Measurements from ENCODE around the gene APEX1. TPM values are rescaled to one million over a fixed set of nuclear protein-coding genes. Genes with fewer than 3 reads are reported as not detected.
A peak's percentile ranks its signal among the peaks of the same experiment; 100 is the strongest.

The APEX1 gene
- total RNA-seq, 1 experiment from 2014 or later, result 324 TPM

DNA sequence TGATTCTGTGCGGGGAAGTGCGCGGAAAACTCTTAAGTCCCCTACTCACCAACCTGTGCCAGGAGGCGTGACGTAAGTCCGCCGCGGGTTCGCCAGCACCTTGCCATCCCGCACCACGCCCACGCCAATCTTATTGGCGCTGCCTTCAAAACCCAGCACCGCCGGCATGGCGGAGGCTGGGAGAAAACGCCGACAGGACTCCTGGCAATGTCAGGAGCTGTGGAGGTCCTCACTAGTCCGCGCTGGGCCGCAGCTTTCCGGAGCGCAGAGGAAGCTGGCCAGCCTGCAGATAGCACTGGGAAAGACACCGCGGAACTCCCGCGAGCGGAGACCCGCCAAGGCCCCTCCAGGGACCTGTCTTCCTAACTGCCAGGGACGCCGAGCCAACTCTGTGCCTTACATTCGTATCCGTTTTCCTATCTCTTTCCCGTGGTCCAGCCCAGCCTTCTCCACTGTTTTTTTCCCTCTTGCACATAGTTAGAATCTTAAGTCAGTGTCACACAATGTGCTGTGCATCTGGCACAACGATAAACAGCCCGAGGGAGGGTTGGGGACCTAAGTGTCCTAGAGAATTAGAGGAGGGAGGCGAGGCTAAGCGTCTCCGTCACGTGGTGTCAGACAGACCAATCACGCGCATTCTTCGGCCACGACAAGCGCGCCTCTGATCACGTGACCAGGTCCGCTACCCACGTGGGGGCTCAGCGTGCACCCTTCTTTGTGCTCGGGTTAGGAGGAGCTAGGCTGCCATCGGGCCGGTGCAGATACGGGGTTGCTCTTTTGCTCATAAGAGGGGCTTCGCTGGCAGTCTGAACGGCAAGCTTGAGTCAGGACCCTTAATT lies at the start of gene APEX1, which contains the start of gene OSGEP (continued):
- peak; percentile 45; the same call in 1 of the 2 replicates for TF ChIP-seq NFE2L1 (CRISPR knock-in tag; IDR thresholded peaks at IDR 0.05)
- TF ChIP-seq, protein P1, sequence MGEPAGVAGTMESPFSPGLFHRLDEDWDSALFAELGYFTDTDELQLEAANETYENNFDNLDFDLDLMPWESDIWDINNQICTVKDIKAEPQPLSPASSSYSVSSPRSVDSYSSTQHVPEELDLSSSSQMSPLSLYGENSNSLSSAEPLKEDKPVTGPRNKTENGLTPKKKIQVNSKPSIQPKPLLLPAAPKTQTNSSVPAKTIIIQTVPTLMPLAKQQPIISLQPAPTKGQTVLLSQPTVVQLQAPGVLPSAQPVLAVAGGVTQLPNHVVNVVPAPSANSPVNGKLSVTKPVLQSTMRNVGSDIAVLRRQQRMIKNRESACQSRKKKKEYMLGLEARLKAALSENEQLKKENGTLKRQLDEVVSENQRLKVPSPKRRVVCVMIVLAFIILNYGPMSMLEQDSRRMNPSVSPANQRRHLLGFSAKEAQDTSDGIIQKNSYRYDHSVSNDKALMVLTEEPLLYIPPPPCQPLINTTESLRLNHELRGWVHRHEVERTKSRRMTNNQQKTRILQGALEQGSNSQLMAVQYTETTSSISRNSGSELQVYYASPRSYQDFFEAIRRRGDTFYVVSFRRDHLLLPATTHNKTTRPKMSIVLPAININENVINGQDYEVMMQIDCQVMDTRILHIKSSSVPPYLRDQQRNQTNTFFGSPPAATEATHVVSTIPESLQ (CRISPR knock-in tag; IDR thresholded peaks at IDR 0.05), result no peak
- no peak for TF ChIP-seq ZNF396 (CRISPR knock-in tag; IDR thresholded peaks at IDR 0.05; ENCODE audit: borderline replicate concordance)
- TF ChIP-seq, protein P2, sequence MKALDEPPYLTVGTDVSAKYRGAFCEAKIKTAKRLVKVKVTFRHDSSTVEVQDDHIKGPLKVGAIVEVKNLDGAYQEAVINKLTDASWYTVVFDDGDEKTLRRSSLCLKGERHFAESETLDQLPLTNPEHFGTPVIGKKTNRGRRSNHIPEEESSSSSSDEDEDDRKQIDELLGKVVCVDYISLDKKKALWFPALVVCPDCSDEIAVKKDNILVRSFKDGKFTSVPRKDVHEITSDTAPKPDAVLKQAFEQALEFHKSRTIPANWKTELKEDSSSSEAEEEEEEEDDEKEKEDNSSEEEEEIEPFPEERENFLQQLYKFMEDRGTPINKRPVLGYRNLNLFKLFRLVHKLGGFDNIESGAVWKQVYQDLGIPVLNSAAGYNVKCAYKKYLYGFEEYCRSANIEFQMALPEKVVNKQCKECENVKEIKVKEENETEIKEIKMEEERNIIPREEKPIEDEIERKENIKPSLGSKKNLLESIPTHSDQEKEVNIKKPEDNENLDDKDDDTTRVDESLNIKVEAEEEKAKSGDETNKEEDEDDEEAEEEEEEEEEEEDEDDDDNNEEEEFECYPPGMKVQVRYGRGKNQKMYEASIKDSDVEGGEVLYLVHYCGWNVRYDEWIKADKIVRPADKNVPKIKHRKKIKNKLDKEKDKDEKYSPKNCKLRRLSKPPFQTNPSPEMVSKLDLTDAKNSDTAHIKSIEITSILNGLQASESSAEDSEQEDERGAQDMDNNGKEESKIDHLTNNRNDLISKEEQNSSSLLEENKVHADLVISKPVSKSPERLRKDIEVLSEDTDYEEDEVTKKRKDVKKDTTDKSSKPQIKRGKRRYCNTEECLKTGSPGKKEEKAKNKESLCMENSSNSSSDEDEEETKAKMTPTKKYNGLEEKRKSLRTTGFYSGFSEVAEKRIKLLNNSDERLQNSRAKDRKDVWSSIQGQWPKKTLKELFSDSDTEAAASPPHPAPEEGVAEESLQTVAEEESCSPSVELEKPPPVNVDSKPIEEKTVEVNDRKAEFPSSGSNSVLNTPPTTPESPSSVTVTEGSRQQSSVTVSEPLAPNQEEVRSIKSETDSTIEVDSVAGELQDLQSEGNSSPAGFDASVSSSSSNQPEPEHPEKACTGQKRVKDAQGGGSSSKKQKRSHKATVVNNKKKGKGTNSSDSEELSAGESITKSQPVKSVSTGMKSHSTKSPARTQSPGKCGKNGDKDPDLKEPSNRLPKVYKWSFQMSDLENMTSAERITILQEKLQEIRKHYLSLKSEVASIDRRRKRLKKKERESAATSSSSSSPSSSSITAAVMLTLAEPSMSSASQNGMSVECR (CRISPR knock-in tag; IDR thresholded peaks at IDR 0.05; ENCODE audit: borderline replicate concordance), result peak; percentile 67; the same call in 1 of the 2 replicates
- TF ChIP-seq, protein P3, sequence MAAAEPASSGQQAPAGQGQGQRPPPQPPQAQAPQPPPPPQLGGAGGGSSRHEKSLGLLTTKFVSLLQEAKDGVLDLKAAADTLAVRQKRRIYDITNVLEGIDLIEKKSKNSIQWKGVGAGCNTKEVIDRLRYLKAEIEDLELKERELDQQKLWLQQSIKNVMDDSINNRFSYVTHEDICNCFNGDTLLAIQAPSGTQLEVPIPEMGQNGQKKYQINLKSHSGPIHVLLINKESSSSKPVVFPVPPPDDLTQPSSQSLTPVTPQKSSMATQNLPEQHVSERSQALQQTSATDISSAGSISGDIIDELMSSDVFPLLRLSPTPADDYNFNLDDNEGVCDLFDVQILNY (CRISPR knock-in tag; IDR thresholded peaks at IDR 0.05), result no peak; the same call in 1 of the 2 replicates
- TF ChIP-seq RORB (CRISPR knock-in tag; IDR thresholded peaks at IDR 0.05), result no peak
- TF ChIP-seq, protein P4, sequence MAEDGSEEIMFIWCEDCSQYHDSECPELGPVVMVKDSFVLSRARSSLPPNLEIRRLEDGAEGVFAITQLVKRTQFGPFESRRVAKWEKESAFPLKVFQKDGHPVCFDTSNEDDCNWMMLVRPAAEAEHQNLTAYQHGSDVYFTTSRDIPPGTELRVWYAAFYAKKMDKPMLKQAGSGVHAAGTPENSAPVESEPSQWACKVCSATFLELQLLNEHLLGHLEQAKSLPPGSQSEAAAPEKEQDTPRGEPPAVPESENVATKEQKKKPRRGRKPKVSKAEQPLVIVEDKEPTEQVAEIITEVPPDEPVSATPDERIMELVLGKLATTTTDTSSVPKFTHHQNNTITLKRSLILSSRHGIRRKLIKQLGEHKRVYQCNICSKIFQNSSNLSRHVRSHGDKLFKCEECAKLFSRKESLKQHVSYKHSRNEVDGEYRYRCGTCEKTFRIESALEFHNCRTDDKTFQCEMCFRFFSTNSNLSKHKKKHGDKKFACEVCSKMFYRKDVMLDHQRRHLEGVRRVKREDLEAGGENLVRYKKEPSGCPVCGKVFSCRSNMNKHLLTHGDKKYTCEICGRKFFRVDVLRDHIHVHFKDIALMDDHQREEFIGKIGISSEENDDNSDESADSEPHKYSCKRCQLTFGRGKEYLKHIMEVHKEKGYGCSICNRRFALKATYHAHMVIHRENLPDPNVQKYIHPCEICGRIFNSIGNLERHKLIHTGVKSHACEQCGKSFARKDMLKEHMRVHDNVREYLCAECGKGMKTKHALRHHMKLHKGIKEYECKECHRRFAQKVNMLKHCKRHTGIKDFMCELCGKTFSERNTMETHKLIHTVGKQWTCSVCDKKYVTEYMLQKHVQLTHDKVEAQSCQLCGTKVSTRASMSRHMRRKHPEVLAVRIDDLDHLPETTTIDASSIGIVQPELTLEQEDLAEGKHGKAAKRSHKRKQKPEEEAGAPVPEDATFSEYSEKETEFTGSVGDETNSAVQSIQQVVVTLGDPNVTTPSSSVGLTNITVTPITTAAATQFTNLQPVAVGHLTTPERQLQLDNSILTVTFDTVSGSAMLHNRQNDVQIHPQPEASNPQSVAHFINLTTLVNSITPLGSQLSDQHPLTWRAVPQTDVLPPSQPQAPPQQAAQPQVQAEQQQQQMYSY (CRISPR knock-in tag; IDR thresholded peaks at IDR 0.05), result no peak
- no peak for TF ChIP-seq JAZF1 (CRISPR knock-in tag; IDR thresholded peaks at IDR 0.05)
- TF ChIP-seq TP53 (CRISPR knock-in tag; IDR thresholded peaks at IDR 0.05), result no peak
- TF ChIP-seq, protein P5, sequence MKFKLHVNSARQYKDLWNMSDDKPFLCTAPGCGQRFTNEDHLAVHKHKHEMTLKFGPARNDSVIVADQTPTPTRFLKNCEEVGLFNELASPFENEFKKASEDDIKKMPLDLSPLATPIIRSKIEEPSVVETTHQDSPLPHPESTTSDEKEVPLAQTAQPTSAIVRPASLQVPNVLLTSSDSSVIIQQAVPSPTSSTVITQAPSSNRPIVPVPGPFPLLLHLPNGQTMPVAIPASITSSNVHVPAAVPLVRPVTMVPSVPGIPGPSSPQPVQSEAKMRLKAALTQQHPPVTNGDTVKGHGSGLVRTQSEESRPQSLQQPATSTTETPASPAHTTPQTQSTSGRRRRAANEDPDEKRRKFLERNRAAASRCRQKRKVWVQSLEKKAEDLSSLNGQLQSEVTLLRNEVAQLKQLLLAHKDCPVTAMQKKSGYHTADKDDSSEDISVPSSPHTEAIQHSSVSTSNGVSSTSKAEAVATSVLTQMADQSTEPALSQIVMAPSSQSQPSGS (CRISPR knock-in tag; IDR thresholded peaks at IDR 0.05; ENCODE audit: borderline replicate concordance, low read depth), result no peak
- TF ChIP-seq, protein P6, sequence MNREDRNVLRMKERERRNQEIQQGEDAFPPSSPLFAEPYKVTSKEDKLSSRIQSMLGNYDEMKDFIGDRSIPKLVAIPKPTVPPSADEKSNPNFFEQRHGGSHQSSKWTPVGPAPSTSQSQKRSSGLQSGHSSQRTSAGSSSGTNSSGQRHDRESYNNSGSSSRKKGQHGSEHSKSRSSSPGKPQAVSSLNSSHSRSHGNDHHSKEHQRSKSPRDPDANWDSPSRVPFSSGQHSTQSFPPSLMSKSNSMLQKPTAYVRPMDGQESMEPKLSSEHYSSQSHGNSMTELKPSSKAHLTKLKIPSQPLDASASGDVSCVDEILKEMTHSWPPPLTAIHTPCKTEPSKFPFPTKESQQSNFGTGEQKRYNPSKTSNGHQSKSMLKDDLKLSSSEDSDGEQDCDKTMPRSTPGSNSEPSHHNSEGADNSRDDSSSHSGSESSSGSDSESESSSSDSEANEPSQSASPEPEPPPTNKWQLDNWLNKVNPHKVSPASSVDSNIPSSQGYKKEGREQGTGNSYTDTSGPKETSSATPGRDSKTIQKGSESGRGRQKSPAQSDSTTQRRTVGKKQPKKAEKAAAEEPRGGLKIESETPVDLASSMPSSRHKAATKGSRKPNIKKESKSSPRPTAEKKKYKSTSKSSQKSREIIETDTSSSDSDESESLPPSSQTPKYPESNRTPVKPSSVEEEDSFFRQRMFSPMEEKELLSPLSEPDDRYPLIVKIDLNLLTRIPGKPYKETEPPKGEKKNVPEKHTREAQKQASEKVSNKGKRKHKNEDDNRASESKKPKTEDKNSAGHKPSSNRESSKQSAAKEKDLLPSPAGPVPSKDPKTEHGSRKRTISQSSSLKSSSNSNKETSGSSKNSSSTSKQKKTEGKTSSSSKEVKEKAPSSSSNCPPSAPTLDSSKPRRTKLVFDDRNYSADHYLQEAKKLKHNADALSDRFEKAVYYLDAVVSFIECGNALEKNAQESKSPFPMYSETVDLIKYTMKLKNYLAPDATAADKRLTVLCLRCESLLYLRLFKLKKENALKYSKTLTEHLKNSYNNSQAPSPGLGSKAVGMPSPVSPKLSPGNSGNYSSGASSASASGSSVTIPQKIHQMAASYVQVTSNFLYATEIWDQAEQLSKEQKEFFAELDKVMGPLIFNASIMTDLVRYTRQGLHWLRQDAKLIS (CRISPR knock-in tag; IDR thresholded peaks at IDR 0.05; ENCODE audit: borderline replicate concordance), result no peak; the same call in 1 of the 2 replicates
- TF ChIP-seq NR3C1 (CRISPR knock-in tag; conservative IDR thresholded peaks at IDR 0.05; ENCODE audit: low read depth), result no peak
- TF ChIP-seq NR1H2 (CRISPR knock-in tag; IDR thresholded peaks at IDR 0.05), result no peak
- 0 out of 2 replicates have a peak, but pooled peaks have one; percentile 4 for TF ChIP-seq ZNF416 (CRISPR knock-in tag; IDR thresholded peaks at IDR 0.05)
- TF ChIP-seq, protein P7, sequence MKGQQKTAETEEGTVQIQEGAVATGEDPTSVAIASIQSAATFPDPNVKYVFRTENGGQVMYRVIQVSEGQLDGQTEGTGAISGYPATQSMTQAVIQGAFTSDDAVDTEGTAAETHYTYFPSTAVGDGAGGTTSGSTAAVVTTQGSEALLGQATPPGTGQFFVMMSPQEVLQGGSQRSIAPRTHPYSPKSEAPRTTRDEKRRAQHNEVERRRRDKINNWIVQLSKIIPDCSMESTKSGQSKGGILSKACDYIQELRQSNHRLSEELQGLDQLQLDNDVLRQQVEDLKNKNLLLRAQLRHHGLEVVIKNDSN (CRISPR knock-in tag; IDR thresholded peaks at IDR 0.05), result peak; percentile 100
- TF ChIP-seq SP1 (CRISPR knock-in tag; conservative IDR thresholded peaks at IDR 0.05), result peak; percentile 84
- TF ChIP-seq GTF2I (CRISPR knock-in tag; conservative IDR thresholded peaks at IDR 0.05), result no peak
- TF ChIP-seq GABPB1 (CRISPR knock-in tag; IDR thresholded peaks at IDR 0.05), result 0 out of 2 replicates have a peak, but pooled peaks have one; percentile 40
- TF ChIP-seq KAT7 (CRISPR knock-in tag; IDR thresholded peaks at IDR 0.05; ENCODE audit: borderline replicate concordance), result no peak
